Activated CD8-positive, alpha-beta memory T cell treated with anti-CD3 and anti-CD28 coated beads, Interleukin-2, amount 10 ng/mL, durations not matched to agents 7 days and 5 days (primary cell): ENCODE measurements around the gene AKT2. TPM values are rescaled to one million over a fixed set of nuclear protein-coding genes. Genes with fewer than 3 reads are reported as not detected.

ENCODE experiments used
- ATAC-seq: fragments of 150-1000 bp; cut with Tn5 transposase; one replicate; pipeline ENCODE4 v1.10.0; 2021; ENCODE audit warnings: moderate library complexity
- CTCF ChIA-PET: fragments of 350-600 bp; sonication (Branson Sonifier 250); formaldehyde crosslinking; loops from one replicate; lab custom pipeline; 2021; ENCODE audit warnings: antibody characterized with exemption; lab: Charles Lee
- DNase-seq: peaks from one replicate; pipeline ENCODE4 v3.0.0-alpha.2; 2020
- H3K27ac Mint-ChIP-seq: one replicate; pipeline ENCODE4 v1.8.0; 2021; ENCODE audit warnings: mild to moderate bottlenecking, mixed read lengths
- H3K27me3 Mint-ChIP-seq: one replicate; pipeline ENCODE4 v1.8.0; 2021; ENCODE audit warnings: mixed read lengths
- H3K36me3 Mint-ChIP-seq: one replicate; pipeline ENCODE4 v1.8.0; 2021; ENCODE audit warnings: mild to moderate bottlenecking, mixed read lengths
- H3K4me1 Mint-ChIP-seq: one replicate; pipeline ENCODE4 v1.8.0; 2021; ENCODE audit warnings: mixed read lengths
- H3K4me3 Mint-ChIP-seq: one replicate; pipeline ENCODE4 v1.8.0; 2021; ENCODE audit warnings: mild to moderate bottlenecking, moderate library complexity, mixed read lengths
- H3K9me3 Mint-ChIP-seq: one replicate; pipeline ENCODE4 v1.8.0; 2022; ENCODE audit warnings: low read depth, mixed read lengths
- total RNA-seq, 2 experiments: library from RNA; stranded (reverse); gene quantifications; one replicate each; pipeline ENCODE4 v1.2.3, GENCODE V29; 2021

AKT2 gene
- total RNA-seq, 2 experiments from 2014 or later: 141 to 172 TPM

DNA sequence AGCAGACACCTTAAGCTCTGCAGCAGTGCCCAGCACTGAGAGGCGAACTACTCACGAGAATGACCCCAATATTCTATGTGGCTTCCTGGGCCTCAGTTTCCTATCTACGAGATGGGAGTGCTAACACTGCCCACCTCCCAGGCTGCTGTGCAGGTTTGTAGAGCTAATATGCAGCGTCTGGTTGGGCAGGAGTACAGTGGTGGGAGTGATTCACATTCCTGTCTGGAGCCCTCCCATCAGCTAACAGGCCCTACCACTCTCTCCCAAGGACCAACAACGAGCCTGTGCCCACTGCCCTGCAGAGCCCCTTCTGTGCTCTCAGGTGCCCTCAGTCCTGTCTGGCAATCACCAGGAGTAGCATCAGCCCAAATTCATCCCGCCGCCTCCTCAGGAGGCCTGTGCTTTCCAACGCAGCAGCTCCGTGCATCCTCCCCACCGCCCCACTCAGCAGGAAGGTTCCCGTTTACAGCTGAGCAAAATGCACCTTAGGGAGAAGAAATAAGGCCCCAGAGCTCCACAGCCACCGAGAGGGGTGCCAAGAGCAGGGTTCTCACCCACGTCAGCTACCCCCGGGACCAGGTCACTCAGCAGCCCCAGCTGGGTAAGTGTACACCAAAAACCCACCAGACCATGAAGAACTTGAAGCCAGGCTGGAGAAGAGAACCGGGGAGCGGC is 6.6 kb downstream of the AKT2 start:
- Mint-ChIP-seq H3K9me3 (no peaks in the 10 kb centered on the region), H3K36me3 (peaks cover 3% of the 10 kb centered on the region), H3K4me3 (no peak overlapping the region), H3K4me1 (peaks cover 62% of the 10 kb centered on the region), H3K27me3 (no peaks in the 10 kb centered on the region), H3K27ac (no peak overlapping the region)
- no peak for DNase-seq
- no peak for ATAC-seq
- CTCF ChIA-PET: interaction anchor here (2.7 kb wide), 1 partner anchor 27 kb away, joined by 9 read pairs; no protein-coding TSS in a partner anchor

DNA sequence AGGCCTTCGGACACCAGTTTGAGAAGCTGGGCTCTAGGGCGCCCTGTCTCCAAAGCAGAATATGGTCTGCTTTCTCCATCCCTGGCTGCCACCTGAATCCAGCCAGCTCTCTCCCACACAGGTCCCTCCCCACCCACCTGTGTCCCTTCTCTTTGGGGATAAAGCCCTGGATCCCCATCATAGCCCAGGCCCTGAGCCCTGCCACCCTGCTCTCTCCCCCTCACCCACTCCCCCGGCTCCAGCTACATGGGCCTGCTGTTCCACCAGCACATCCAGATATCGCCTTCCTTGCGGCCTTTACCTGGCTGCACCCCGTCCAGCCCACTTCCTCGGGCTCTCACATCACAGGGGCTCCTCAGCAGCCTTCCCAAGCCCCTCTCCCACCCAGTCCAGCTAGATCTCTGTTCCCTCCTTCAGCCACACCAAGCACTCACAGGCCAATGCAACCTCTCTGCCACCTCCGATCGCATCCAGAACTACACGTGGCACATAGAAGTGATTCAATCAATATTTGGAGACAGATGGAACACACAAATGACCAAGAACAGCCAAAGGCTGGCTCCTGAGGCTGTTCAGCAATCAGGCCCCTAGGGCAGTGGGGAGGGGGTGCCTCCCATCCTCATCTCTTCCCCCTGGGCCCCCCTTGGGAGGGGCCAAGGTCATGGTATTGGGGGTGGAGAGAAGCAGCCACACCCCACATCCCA is 7.6 kb downstream of the AKT2 start:
- H3K27ac Mint-ChIP-seq: no peak overlapping the region
- no peak for DNase-seq
- ATAC-seq: no peak
- peaks cover 3% of the 10 kb centered on the region for H3K36me3 Mint-ChIP-seq
- H3K4me1 Mint-ChIP-seq: peaks cover 53% of the 10 kb centered on the region
- H3K9me3 Mint-ChIP-seq: no peaks in the 10 kb centered on the region
- H3K27me3 Mint-ChIP-seq: no peaks in the 10 kb centered on the region
- CTCF ChIA-PET: interaction anchor here (2.7 kb wide), 1 partner anchor 28 kb away, joined by 9 read pairs; no protein-coding TSS in a partner anchor
- no peak overlapping the region for H3K4me3 Mint-ChIP-seq

DNA sequence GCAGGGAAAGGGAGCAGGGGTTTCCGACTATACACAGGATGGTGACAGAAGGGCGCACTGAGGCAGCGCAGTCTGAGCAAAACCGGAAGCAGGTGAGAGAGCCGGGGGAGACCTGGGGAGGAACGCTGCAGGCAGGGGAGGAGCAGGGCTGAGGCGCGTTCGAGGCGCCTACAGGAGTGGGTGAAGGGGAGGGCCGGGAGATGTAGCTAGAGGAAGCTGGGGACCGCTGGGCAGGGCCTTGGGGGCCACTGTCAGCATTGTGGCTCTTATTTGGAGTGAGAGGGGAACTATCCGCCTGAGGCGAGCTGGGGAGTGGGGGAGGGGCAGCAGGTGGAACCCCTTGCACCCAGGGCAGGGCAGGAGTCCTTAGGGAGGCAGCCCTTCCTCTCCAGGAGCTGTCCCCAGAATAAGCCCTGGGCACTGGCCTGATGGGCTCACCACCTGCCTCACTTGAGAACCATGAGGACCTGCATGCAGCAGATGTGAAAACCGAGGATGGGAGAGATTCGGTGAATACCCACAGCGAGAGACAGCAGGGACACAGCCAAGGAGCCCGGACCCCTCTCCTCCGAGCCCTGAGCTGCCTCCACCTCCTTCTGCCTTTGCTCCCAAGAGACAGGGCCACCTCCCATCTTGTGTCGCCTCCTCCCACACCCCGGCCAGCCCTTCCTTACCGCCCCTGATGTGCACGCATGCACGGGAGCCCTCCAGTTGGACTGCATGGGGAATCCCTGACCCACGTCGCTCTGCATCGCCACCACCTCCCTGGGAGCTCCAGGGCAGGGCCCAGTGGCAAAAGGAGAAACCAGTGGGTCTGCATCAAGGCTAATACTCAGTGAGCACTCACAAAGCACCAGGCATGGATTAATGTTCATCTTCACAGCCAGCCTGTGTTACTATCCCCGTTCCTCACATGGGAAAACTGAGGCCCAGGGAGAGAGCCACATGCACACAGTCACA is 10.3 kb downstream of the AKT2 start:
- peak overlapping the region; percentile 18 for H3K27ac Mint-ChIP-seq
- ATAC-seq (peak; percentile 83), DNase-seq (peak; percentile 63)
- peaks cover 3% of the 10 kb centered on the region for H3K36me3 Mint-ChIP-seq
- no peak overlapping the region for H3K4me3 Mint-ChIP-seq
- H3K9me3 Mint-ChIP-seq: no peaks in the 10 kb centered on the region
- CTCF ChIA-PET: interaction anchor here (1.3 kb wide), 2 partner anchors 9 to 10 kb away, joined by 3 to 4 read pairs; partner anchors contain the start of gene AKT2
- H3K4me1 Mint-ChIP-seq: peaks cover 47% of the 10 kb centered on the region
- H3K27me3 Mint-ChIP-seq: no peaks in the 10 kb centered on the region

DNA sequence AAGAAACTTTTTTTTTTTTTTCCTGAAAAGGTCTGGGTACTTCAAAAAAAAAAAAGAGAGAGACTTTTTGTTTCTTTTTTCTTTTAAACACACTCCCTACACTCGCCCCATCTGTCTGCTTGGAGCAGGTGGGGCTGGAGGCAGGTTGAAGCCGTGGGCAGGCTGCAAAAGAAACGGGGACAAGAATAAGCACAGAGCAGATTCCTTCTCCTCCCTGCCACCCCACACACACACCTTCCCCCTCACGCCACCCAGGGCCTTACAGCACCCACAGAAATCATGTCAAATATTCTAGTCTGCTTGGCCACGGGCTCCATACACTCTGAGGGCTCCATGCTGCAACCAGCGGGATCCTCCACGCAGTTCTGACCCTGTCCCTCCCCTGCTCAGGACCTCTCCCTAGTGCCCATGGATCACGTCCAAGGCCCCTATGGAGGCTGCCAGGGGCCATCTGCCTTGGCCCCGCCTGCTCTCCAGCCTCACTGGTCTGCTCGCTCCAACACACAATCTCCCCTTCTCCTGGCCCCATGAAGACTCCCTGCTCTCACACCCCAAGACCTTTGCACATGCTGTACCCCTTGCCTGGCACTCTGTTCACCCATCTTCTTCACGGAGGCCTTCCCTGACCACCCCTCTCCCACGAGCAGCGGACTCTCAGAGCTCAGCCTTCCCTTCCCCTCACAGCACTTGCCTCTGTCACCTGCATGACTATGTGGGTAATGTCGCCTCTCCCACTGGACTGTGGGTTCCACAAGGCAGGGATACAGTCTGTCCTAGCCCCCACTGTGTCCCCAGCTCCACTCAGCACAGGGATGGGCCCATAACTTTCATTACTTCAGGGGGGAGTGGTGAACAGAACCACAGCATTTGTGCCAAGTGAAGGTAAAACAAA is 11.4 kb downstream of the AKT2 start:
- H3K4me3 Mint-ChIP-seq: no peak overlapping the region

DNA sequence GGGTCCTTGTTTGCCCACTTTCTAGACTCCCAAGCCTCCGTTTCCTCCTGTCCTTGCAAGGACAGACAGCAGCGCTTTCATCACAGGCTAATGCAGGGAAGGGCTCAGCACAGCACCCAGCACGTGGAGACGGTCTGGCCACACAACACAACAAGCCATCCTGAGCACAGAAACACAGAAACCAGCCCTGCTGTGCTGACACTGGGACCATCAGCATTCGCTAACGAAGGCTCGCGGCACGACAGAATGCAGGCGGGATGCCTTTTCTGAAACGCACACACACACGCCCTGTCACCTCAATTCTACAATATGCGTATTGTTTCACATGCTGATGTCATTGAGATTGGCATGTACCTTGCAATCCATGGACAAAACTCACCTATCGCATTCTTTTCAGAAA is 12.9 kb downstream of the AKT2 start:
- Mint-ChIP-seq H3K4me3 (no peak overlapping the region), H3K9me3 (no peaks in the 10 kb centered on the region), H3K36me3 (peaks cover 6% of the 10 kb centered on the region), H3K27ac (no peak overlapping the region), H3K4me1 (peaks cover 38% of the 10 kb centered on the region), H3K27me3 (no peaks in the 10 kb centered on the region)
- CTCF ChIA-PET: no interaction called here
- ATAC-seq: no peak
- no peak for DNase-seq

More for the DNA sequence above, 11.4 kb downstream of the AKT2 start:
- Mint-ChIP-seq H3K27ac (peak overlapping the region; percentile 3), H3K27me3 (no peaks in the 10 kb centered on the region), H3K36me3 (peaks cover 6% of the 10 kb centered on the region), H3K9me3 (no peaks in the 10 kb centered on the region), H3K4me1 (peaks cover 45% of the 10 kb centered on the region)
- CTCF ChIA-PET: interaction anchor here (0.6 to 1.3 kb wide), 2 partner anchors 10 to 130 kb away, joined by 4 read pairs; no protein-coding TSS in a partner anchor
- no peak for ATAC-seq
- no peak for DNase-seq

DNA sequence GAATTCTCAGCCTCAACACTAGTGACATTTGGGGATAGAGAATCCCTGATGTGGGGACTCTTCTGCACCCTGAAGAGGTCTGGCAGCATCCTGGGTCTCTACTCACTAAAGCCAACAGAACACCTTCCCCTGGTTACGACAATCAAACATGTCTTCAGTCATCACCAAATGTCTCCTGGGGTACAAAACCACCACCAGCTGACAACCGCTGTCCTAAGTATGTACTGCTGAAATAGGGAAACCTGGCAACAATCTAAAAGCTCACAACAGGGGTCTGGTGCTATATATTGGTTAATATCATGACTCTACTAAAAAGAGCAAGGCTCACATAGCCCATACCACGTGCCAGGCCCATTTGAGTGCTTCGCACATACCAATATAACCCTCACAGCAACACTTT is 13.4 kb downstream of the AKT2 start:
- CTCF ChIA-PET: no interaction called here
- ATAC-seq: no peak
- H3K4me1 Mint-ChIP-seq: peaks cover 36% of the 10 kb centered on the region

GRCh38 chr19:40270362-40271089 is 14.6 kb downstream of the AKT2 start:
- Mint-ChIP-seq H3K36me3 (peaks cover 6% of the 10 kb centered on the region), H3K27ac (no peak overlapping the region), H3K4me1 (peaks cover 30% of the 10 kb centered on the region), H3K9me3 (no peaks in the 10 kb centered on the region), H3K4me3 (no peak overlapping the region), H3K27me3 (no peaks in the 10 kb centered on the region)
- ATAC-seq (no peak), DNase-seq (no peak)
- CTCF ChIA-PET: interaction anchor here (1.3 kb wide), 1 partner anchor 26 kb away, joined by 3 read pairs; no protein-coding TSS in a partner anchor

More for the DNA sequence above, 13.4 kb downstream of the AKT2 start:
- Mint-ChIP-seq H3K27me3 (no peaks in the 10 kb centered on the region), H3K27ac (no peak overlapping the region), H3K4me3 (no peak overlapping the region), H3K9me3 (no peaks in the 10 kb centered on the region), H3K36me3 (peaks cover 6% of the 10 kb centered on the region)
- DNase-seq: no peak

- Mint-ChIP-seq H3K27ac (no peak overlapping the region), H3K27me3 (no peaks in the 10 kb centered on the region), H3K4me3 (no peak overlapping the region), H3K36me3 (peaks cover 6% of the 10 kb centered on the region), H3K4me1 (peaks cover 20% of the 10 kb centered on the region), H3K9me3 (no peaks in the 10 kb centered on the region)
- ATAC-seq (no peak), DNase-seq (no peak)
- CTCF ChIA-PET: no interaction called here
Observed at GRCh38 chr19:40269216-40269940, 15.8 kb downstream of the AKT2 start.

GRCh38 chr19:40267601-40267997 is 17.5 kb downstream of the AKT2 start:
- peaks cover 13% of the 10 kb centered on the region for H3K36me3 Mint-ChIP-seq
- H3K9me3 Mint-ChIP-seq: no peaks in the 10 kb centered on the region
- peaks cover 11% of the 10 kb centered on the region for H3K4me1 Mint-ChIP-seq
- no peak overlapping the region for H3K27ac Mint-ChIP-seq
- DNase-seq: no peak
- ATAC-seq: no peak
- CTCF ChIA-PET: interaction anchor here (1.4 kb wide), 1 partner anchor 38 kb away, joined by 3 read pairs; no protein-coding TSS in a partner anchor
- H3K27me3 Mint-ChIP-seq: no peaks in the 10 kb centered on the region
- no peak overlapping the region for H3K4me3 Mint-ChIP-seq

GRCh38 chr19:40266912-40267600 is 18.1 kb downstream of the AKT2 start:
- no peaks in the 10 kb centered on the region for H3K9me3 Mint-ChIP-seq
- no peak overlapping the region for H3K27ac Mint-ChIP-seq
- peaks cover 16% of the 10 kb centered on the region for H3K36me3 Mint-ChIP-seq
- DNase-seq (no peak), ATAC-seq (no peak)
- CTCF ChIA-PET: interaction anchor here (1.4 kb wide), 1 partner anchor 38 kb away, joined by 3 read pairs; no protein-coding TSS in a partner anchor
- no peaks in the 10 kb centered on the region for H3K27me3 Mint-ChIP-seq
- H3K4me3 Mint-ChIP-seq: no peak overlapping the region
- peaks cover 6% of the 10 kb centered on the region for H3K4me1 Mint-ChIP-seq

DNA sequence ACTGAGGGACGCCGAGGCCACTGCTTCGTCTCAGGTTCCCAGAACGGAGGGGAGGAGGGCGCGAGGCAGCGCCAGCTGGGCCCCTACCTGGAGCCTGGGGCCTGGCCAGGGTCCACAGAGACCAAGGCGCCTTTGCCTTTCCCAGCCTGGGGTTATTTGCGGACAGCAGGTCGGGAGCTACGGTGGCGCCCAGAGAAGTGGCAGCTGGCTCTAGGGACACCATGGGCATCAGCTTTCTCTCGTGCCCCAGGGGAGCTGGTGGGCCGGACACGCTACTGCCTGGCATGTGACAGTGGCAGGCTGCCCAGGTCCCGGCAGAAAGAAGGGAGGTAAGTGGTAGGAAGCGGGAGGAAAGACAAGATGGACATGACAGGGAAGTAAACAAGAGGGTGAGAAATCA is 19.0 kb downstream of the AKT2 start:
- DNase-seq: no peak
- H3K36me3 Mint-ChIP-seq: peaks cover 16% of the 10 kb centered on the region
- no peaks in the 10 kb centered on the region for H3K9me3 Mint-ChIP-seq
- H3K4me3 Mint-ChIP-seq: no peak overlapping the region
- CTCF ChIA-PET: interaction anchor here (1.4 kb wide), 1 partner anchor 39 kb away, joined by 3 read pairs; no protein-coding TSS in a partner anchor
- no peaks in the 10 kb centered on the region for H3K27me3 Mint-ChIP-seq
- no peak overlapping the region for H3K27ac Mint-ChIP-seq
- no peak for ATAC-seq
- H3K4me1 Mint-ChIP-seq: no peaks in the 10 kb centered on the region
